Measurements from ENCODE around the gene PRPF18.

PRPF18 gene

GRCh38 chr10:13604357-13605040, 17.7 kb downstream of the PRPF18 start:
- DNase-seq (ENCODE audit: low read depth in 2 of 2) = no peak

GRCh38 chr10:13608246-13608853, 21.6 kb downstream of the PRPF18 start:
- DNase-seq (ENCODE audit: low read depth in 2 of 2) = no peak

- no peak for DNase-seq (ENCODE audit: low read depth in 2 of 2)
Measured at GRCh38 chr10:13612654-13613373, 26.0 kb downstream of the PRPF18 start.

- DNase-seq (ENCODE audit: low read depth in 2 of 2) = no peak
Measured at GRCh38 chr10:13613519-13613918, 26.8 kb downstream of the PRPF18 start.

GRCh38 chr10:13614530-13615332, 28.0 kb downstream of the PRPF18 start:
- no peak for DNase-seq (ENCODE audit: low read depth in 2 of 2)

- DNase-seq (ENCODE audit: low read depth in 2 of 2) = no peak
Measured at GRCh38 chr10:13615650-13616300, 29.0 kb downstream of the PRPF18 start.

GRCh38 chr10:13617116-13617515, 30.4 kb downstream of the PRPF18 start:
- DNase-seq (ENCODE audit: low read depth in 2 of 2) = no peak

GRCh38 chr10:13621931-13622330, 35.2 kb downstream of the PRPF18 start:
- DNase-seq (ENCODE audit: low read depth in 2 of 2) = no peak

- DNase-seq (ENCODE audit: low read depth in 2 of 2) = no peak
Measured at GRCh38 chr10:13624630-13625029, 37.9 kb downstream of the PRPF18 start.

- no peak for DNase-seq (ENCODE audit: low read depth in 2 of 2)
Measured at GRCh38 chr10:13627459-13628310, 40.9 kb downstream of the PRPF18 start.

- no peak for DNase-seq (ENCODE audit: low read depth in 2 of 2)
Measured at GRCh38 chr10:13628661-13629060, 41.9 kb downstream of the PRPF18 start.

GRCh38 chr10:13629116-13629515, 42.4 kb downstream of the PRPF18 start:
- no peak for DNase-seq (ENCODE audit: low read depth in 2 of 2)

- no peak for DNase-seq (ENCODE audit: low read depth in 2 of 2)
Measured at GRCh38 chr10:13630231-13630630, 43.5 kb downstream of the PRPF18 start.

- DNase-seq (ENCODE audit: low read depth in 2 of 2) = no peak
Measured at GRCh38 chr10:13631594-13631993, 44.8 kb downstream of the PRPF18 start.

GRCh38 chr10:13632440-13632839, 45.7 kb downstream of the PRPF18 start:
- DNase-seq (ENCODE audit: low read depth in 2 of 2) = no peak

- DNase-seq (ENCODE audit: low read depth in 2 of 2) = no peak
Measured at GRCh38 chr10:13632884-13633440, 46.2 kb downstream of the PRPF18 start.

GRCh38 chr10:13633689-13634088, 46.9 kb downstream of the PRPF18 start:
- DNase-seq (ENCODE audit: low read depth in 2 of 2) = no peak

GRCh38 chr10:13634207-13634606, 47.4 kb downstream of the PRPF18 start:
- DNase-seq (ENCODE audit: low read depth in 2 of 2) = no peak

GRCh38 chr10:13636776-13637175, 50.0 kb downstream of the PRPF18 start:
- DNase-seq (ENCODE audit: low read depth in 2 of 2) = no peak

GRCh38 chr10:13637303-13637856, 50.6 kb downstream of the PRPF18 start:
- no peak for DNase-seq (ENCODE audit: low read depth in 2 of 2)

Data from stimulated activated CD4-positive, alpha-beta T cell treated with anti-CD3 and anti-CD28 coated beads, Interleukin-4, amount 100 ng/mL, for 48 hours (primary cell).